HG03432 (cell line): ENCODE results near the gene CFAP157.

Source experiments
- ATAC-seq: cut with Tn5 transposase; IDR thresholded peaks from one replicate; pipeline ENCODE4 v1.9.1; 2021; ENCODE audit warnings: mild to moderate bottlenecking, moderate library complexity; ENCODE audit not compliant: unreplicated experiment

Gene CFAP157

GRCh38 chr9:127714951-127715469 lies 8.2 kb downstream of the CFAP157 start:
- peak; percentile 13 for ATAC-seq

GRCh38 chr9:127715470-127716337 lies 8.9 kb downstream of the CFAP157 start, which contains the start of the genes PTRH1 and TTC16:
TSS of gene PTRH1 (minus strand) at chr9:127715663. CDS start at chr9:127715639, 24 bp downstream.
TSS of gene TTC16 (plus strand) at chr9:127716079. CDS start at chr9:127716146, 67 bp downstream.
- peak; percentile 88 for ATAC-seq

- no peak for ATAC-seq
Measured at GRCh38 chr9:127716412-127716811, 9.6 kb downstream of the CFAP157 start.

GRCh38 chr9:127717766-127718165 lies 11.0 kb downstream of the CFAP157 start:
- ATAC-seq, result no peak

DNA sequence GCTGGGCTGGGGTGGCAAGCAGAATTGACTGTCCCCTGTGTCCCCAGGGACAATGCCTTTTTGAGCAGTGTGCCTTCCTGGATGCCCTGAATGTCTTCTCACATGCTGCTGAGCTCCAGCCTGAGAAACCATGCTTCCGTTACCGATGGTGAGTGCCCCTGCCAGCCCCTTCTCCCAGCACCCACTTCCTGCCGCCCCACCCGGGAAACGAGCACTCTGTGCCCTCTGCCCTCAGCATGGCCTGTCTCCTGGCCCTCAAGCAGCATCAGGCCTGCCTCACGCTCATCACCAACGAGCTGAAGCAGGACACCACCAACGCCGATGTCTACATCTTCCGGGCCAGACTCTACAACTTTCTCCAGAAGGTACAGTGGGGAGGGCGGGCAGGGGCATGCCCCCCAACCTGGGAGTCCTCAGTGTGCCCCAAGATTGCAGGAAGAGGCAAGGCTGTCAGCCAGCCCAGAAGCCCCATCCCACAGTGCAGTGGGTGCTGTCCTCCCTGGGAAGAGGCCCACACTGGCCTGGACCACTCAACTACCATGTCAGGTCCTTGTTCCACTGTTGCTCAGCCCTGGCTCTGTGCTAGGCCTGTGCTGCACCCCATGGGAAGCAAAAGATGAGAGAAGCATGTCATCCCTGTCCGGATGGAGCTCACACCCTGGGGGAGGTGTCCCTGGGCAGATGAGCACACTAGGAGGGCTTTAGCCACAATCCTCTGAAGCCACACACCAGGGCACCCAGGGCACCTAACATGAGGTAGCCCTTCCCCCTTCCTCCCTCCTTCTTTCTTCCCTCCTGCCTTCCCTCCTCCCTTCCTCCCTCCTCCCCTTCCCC lies 13.5 kb downstream of the CFAP157 start:
- ATAC-seq, result no peak

GRCh38 chr9:127720865-127721227 lies 14.1 kb downstream of the CFAP157 start:
- ATAC-seq, result no peak

DNA sequence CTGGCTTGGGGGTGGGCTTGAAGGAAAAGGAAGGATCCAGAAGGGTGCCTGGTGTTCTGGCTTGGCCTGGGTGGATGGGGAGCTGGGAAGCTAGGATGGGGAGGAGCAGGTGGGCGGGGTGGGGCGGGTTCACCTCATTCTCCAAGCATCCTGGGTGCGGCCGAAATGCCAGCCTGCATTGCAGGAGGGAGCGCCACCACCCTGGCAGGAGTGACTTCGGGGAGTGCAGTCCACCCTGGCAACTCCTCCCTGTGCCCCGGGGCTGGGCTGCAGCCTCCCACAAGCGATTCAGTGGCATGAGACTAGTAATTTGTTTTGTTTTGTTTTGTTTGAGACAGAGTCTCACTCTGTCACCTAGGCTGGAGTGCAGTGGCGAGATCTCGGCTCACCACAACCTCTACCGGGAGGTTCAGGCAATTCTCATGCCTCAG lies 14.6 kb downstream of the CFAP157 start:
- no peak for ATAC-seq

- ATAC-seq, result no peak
Measured at GRCh38 chr9:127722055-127722745, 15.4 kb downstream of the CFAP157 start.

DNA sequence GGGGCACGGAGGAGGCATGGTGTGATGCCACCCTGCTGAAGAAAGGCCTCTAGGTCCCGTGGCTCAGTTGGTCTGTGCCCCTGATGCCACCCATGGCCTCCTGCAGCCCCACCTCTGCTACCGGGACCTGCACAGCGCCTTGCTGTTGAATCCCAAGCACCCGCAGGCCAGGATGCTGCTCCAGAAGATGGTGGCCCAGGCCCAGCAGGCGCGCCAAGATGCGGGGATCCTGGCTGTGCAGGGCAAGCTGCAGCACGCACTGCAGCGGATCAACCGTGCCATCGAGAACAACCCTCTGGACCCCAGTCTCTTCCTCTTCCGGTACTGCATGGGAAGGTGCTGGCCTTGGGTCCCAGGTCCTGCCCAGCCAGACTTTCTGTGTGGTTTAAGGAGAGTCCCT lies 16.2 kb downstream of the CFAP157 start:
- no peak for ATAC-seq

DNA sequence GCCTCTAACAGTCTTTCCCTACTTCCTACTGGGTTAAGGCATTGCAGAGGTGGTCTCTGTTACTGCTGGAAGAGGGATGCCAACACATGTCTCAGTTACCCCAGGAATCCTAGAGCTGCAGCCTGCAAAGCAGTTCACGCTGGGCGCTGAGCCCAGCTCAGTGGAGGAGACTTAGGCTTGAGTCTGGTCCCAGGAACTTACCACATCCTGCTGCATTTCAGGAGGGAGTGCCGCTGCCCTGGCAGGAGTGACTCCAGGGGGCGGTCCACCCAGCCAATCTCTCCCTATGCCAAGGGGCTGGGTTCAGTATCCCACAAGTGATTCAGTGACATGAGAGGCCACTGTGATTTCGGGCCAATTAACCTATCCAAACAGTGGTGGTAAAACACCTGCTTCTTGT lies 16.7 kb downstream of the CFAP157 start:
- ATAC-seq, result no peak

DNA sequence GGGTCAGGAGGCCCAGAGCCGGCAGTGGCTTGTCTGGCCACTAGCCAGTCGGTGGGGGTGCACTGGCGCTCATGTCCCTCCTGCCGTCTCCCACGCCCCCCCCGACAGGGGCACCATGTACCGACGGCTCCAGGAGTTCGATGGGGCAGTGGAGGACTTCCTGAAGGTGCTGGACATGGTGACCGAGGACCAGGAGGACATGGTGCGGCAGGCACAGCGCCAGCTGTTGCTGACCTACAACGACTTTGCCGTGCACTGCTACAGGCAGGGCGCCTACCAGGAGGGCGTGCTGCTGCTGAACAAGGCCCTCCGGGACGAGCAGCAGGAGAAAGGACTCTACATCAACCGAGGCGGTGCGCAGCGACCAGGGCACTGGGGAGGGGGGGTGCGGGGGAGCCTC lies 17.2 kb downstream of the CFAP157 start:
- ATAC-seq, result no peak

DNA sequence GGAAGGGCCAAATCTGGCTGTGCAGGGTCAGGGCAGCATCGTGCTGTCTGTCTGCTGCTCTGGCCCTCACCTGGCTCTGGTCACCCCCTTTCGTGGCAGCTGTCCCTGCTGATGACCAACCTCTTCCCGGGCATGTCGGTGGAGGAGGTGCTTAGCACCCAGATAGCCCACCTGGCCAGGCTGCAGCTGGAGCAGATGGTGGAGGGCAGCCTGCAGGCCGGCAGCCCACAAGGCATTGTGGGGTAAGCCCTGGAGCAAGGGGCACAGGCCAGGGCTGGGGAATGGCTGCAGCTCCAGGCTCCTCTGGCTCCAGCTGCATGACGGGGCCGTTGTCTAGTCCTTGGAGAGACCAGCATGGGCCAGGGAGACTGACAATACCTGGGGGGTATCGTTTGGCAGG lies 20.1 kb downstream of the CFAP157 start:
- ATAC-seq, result no peak

GRCh38 chr9:127728808-127729207 lies 22.0 kb downstream of the CFAP157 start:
- no peak for ATAC-seq

GRCh38 chr9:127729522-127730256 lies 22.9 kb downstream of the CFAP157 start:
- ATAC-seq, result no peak

DNA sequence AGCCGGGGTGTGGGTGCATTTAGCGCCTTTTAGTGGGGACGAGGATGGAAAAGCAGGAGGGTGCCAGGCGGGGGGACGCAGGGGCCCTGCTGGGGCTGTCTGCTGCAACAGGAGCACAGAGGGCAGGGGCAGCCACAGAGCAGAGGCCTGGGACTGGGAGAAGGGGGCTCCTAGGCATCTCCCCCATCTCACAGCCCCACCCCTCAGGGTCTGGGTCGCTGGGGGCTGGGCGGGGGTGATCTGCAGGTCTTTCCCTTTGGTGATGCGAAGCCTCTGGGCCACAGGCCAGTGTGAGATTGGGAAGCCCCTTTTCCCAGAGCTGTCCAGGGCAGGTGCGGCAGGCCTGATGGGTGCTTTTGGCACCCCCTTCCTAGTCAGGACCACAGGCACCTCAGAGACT lies 23.5 kb downstream of the CFAP157 start:
- no peak for ATAC-seq

GRCh38 chr9:127730799-127731410 lies 24.1 kb downstream of the CFAP157 start:
- no peak for ATAC-seq

DNA sequence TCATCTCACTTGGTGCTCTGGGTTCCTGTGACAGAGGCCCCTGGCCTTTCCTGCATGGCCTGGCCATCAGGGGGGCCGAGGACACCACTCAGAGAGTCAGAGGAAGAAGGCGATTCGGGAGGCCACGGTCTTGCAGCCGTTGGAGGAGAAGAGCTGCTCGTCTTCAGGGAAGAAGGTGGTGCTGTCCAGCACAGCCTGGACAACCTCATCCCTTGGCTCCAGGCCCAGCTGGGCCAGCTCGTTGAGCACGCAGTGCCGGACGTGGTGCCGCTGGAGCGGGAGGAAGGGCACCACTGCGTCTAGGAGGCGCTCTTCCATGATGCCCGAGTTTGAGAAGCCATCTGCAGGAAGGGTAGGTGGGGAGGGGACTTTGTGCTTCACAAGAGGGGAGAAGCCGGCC lies 25.1 kb downstream of the CFAP157 start:
- ATAC-seq, result no peak

GRCh38 chr9:127732444-127732843 lies 25.7 kb downstream of the CFAP157 start:
- ATAC-seq, result no peak

DNA sequence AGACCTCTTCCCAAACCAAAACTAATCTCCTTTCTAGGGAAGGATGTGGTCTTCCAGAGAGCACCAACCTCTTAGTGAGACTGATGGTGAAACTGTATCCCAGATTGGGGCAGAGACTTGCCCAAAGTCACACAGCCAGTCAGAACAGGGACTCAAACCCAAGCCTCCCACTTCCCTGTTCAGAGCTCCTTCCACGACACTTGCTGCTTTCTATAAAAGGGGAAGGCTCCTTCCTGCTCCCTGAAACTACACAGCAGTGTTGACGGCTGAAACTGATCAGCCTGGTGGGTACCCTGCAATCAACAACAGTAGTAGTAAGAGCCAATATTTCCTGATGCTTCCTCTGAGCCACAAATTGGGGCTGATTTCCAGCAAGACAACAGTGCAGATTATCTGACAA lies 26.8 kb downstream of the CFAP157 start:
- ATAC-seq, result no peak

DNA sequence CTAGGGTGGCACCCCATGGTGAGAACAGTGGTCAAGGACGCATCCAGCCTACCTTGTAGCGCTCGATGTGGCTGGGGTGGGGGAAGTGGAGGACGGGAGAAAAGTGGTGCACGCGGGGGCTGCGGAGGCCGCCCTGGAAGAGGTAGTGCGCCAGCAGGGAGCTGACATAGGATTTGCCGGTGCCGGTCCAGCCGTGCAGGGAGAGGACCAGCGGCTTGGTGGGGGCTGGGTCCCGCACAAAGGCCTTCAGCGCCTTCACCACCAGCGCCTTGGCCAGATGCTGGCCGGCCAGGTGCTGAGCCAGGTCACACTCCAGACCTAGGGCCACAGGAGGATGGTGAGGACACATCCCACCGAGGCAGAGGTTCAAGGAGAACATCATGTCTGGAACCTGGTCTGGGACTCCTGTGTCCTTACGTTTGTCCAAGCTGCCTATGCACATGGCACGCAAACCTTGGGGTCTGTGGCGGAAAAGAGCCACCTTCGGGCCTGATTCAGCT lies 27.5 kb downstream of the CFAP157 start:
- no peak for ATAC-seq
